Stimulated activated CD8-positive, alpha-beta memory T cell treated with anti-CD3 and anti-CD28 coated beads, Interleukin-7, amount 100 ng/mL, for 4 hours (primary cell): ENCODE results near the gene ENPP6.

ENCODE experiments used
- DNase-seq, 2 donors: peaks; one replicate each; pipeline ENCODE4 v3.0.0-alpha.2; 2020; ENCODE audit warnings: low read depth in 2 of 2

Gene ENPP6

GRCh38 chr4:184217634-184218033, at the start of gene ENPP6:
TSS of gene ENPP6 (minus strand) at chr4:184217873. CDS start at chr4:184217819, 54 bp downstream.
- no peak for DNase-seq

- no peak for DNase-seq
Observed at GRCh38 chr4:184267206-184267608, 49.5 kb upstream of the ENPP6 start.

- DNase-seq: no peak
Observed at GRCh38 chr4:184265546-184266351, 48.1 kb upstream of the ENPP6 start.

- peak; percentile 83 to 91 for DNase-seq
Observed at GRCh38 chr4:184263910-184264732, 46.4 kb upstream of the ENPP6 start.

DNA sequence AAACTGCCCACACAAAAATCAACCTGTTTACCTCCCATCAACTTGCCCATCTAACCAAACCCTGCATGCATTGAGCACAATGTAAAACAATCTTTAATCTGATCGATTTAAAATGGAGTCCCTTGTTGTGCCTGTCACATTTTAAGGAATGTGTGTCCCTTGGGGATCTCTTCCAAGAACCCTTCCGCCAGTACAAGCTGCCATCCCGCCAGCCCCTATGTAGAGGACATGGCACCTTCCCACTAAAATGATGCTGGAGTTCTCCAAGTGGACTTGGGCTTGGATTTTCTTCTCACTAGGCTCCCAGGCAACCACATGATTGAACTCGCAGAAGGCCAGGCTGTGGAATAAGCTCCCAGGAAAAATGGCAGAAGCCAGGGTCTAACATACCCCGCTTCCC, 45.8 kb upstream of the ENPP6 start:
- DNase-seq: no peak

DNA sequence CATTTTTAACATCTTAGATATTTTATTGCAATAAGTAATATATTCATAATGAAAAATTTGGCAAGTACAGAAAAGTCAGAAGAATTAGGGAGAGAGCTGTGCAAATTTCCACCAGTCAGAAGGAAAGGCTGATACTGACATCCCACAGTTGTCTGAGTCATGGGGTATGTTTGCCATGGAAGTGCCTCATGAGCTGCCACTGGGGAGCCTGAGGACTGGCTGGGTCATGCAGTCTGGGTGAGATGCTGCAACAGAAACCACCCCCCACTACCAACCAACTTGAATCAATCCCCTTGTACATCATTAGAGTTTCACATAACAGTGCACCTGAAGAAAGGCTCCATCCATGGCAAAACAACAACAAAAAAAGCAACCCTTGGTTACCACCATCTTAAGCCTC, 45.2 kb upstream of the ENPP6 start:
- no peak for DNase-seq

DNA sequence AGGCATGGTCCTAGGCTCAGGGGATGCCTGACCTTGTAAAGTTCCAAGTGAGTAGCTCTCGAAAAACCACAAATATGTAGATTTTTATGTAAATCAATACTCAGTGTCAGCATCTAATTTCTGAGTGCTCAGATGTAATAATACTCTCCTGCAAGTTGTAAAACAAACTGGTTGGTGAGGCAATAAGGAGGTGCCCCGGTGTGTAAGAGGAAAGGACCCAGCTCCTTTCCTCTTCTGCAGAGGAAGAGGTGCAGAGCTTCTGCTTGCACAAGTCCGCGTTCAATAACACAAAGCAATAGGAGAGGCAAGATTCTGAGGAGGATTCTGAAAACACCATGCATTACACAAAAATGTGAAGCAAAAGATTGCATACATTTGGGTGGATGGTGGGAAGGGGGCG, 43.6 kb upstream of the ENPP6 start:
- no peak for DNase-seq

DNA sequence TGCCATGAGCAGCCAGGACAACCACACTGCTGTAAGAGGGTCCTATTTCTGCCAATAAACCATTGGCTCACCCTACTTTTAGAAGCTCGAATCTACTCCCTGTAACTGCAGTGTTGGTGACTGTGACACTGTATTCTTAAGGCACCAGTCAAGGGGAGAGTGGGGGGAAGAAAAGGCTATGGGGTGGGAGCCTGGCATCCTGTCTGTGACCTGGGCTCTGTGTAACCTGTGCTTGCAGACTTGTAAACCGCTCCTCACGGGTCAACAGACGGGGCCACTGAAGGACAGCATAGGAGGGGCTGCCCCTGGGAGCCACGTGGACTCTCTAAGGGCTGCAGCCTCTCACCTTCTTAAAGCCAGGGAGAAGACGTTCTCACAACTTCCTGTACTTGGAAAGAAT, 42.2 kb upstream of the ENPP6 start:
- no peak for DNase-seq

DNA sequence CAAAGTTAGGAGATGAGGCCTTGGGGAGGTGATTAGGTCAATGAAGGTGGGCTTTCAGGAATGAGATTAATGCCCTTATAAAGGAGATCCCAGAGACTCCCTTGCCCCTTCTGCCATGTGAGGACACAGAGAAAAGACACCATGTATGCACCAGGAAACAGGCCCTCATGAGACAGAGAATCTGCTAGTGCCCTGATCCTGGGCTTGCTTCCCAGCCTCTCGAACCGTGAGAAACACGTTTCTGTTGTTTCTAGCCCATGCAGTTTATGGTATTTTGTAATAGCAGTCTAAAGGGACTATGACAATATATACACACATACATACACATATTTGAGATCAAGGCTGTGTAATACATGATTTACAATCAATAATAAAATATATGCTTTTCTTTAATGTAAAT, 41.4 kb upstream of the ENPP6 start:
- DNase-seq: no peak

- no peak for DNase-seq
Observed at GRCh38 chr4:184255871-184256642, 38.4 kb upstream of the ENPP6 start.

DNA sequence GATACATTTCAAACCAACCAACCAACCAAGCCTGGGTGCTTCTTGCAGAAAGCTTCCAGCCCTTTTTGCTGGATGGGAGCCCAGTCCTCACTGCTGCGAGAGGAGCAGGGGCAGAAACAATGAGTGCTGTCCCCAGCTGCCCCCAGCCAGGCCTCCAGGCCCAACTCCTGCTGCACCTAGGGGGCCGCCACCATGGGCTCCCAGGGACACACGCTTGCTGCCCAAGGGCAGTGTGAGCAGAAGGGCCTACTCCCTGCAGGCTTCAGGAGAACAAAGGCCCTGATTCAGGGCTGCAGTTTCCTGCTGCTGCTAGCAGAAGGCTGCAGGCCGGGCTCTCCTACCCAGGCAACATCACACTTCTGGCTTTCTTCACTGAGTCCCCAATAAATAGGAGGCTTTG, 37.7 kb upstream of the ENPP6 start:
- DNase-seq: no peak

DNA sequence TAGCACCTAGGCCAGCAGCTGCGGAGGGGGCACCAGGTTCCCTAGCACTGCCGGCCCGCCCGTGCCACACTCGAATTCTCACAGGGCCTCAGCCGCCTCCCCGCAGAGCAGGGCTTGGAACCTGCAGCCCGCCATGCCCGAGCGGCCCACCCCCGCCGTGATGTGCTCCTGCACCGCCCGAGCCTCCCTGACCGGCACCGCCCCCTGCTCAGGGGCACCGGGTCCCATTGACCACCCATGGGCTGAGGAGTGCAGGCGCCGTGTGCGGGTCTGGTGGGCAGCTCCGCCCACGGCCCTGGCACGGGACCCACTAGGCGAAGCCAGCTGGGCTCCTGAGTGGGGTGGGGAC, 35.4 kb upstream of the ENPP6 start:
- DNase-seq: no peak

DNA sequence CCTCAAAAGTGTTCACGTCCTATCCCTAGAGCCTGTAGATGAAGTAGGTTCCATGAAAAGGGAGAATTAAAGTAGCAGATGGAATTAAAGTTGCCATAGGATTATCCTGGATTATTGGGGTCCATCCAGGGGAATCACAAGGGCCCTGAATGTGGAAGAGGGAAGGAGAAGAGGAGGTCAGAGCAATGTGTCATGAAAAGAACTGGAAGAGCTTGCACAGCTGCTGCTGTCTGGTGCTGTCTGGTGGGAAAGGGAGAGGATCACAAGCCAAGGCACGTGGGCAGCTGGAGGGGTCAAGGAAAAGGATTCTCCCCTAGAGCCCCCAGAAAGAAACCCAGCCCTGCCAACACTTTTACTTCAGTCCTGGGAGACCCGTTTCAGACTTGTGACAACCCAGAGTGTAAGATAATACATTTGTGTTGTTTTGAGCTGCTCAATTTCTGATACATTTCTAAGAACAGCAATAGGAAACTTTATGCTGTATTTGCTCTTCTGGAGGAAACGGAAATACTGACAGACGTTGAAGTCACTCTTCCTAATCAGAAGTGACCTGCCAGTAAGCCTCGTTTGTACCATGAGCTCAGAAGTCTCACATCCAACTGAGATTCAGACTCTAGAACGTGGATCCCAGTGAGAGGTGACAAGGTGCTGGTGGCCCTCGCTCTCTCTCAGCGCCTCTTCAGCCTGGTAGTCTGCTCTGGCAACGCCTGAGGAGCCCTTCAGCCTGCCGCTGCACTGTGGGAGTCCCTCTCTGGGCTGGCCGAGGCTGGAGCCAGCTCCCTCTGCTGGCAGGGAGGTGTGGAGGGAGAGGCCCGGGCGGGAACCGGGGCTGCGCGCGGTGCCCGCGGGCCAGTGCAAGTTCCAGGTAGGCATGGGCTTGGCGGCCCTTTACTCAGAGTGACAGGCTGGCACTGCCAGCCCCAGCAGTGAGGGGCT, 34.7 kb upstream of the ENPP6 start:
- no peak for DNase-seq

DNA sequence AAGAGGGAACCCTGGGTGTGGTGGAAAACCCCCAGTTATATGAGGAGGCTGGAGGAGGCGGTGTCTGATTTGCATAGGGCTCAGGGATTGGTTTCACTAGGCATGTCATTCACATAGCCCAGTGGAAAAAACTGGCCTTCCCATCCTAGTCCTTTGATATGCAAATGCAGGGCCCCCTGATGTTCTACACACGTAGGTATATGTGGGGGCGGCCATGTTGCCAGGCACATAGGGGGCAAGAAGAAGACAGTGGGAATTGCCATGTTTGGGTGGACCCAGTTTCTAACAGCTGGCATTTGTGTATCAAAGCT, 34.0 kb upstream of the ENPP6 start:
- no peak for DNase-seq

- DNase-seq: no peak
Observed at GRCh38 chr4:184250795-184251669, 33.4 kb upstream of the ENPP6 start.

DNA sequence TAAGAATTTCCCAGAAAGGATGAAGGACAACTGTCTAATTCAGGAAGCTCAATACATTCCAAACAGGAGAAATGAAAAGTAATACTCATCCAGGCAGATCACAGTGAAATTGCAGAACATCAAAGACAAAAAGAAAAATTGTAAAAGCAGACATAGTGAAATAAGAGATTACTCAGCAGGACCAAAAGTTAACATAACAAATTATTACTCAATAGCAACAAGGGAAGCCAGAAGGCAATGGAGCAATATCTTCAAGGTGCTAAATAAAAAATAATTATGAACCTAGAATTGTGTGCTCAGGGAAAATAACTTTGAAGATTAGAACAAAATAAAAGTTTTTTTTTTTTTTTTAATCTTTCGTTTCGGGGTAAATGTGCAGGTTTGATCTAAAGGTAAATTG, 30.5 kb upstream of the ENPP6 start:
- no peak for DNase-seq

GRCh38 chr4:184247421-184247820, 29.7 kb upstream of the ENPP6 start:
- DNase-seq: no peak

DNA sequence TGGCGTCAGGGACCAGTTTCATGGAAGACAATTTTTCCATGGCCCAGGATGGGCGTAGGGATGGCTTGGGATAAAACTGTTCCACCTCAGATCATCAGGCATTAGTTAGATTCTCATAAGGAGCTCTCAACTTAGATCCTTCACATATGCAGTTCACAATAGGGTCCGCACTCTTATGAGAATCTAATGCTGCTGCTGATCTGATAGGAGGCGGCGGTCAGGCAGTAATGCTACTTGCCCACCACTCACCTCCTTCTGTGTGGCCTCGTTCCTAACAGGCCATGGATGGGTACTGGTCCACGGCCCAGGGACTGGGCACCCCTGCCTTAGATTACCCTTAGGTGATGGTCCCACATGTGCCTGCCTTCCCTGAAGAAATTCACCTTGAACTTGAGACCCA, 28.8 kb upstream of the ENPP6 start:
- DNase-seq: no peak

DNA sequence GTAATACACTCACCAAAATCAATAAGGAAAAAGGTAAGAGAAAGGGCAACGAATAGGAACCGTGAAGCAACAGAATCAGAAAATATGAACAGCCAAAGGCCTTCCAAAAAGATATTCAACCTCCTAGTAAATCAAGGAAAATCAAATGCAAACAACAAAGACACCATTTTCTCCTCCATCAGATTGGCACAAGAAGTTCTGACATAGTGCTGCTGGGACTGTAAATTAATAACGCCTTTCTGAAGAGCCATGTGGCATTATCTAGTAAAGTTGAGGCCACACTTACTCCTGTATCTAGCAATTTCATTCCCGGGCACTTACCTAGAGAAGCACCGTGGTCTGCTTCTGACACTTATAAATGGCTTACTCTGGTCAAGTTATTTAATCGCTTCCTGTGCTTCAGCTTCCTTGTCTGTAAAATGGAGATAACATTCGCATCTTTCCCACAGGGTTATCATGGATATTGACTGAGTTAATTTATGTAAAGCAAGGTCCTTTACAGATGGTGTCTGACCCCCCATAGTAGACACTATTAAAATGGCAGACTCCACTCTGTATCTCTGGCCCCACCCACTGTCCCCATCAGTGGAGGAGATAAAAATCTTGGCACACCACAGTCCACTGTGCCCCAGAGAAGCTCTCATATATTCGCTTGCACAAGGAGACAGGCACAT, 20.5 kb upstream of the ENPP6 start:
- DNase-seq: no peak

DNA sequence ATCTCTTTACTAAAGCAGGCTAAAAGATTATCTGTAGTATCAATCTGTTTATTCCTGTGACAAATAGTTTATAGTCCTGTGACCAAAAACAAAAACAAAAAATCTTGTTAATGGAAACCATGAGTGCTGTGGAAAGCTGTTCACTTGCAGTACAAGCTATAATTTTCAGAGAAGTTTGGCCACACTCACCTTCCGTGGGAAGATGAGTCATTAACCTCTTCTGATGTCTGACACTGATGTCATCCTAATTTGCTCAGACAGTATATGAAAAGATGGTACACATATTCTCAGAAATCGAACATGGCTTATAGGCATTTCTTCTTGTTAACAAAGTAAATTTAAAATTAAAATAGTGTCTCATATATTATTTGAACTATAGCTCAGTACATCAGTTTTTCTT, 19.9 kb upstream of the ENPP6 start:
- DNase-seq: peak; percentile 26 to 41
